Measurements from ENCODE around the gene ATP6V1G2.

The ATP6V1G2 gene

GRCh38 chr6:31575952-31576685 lies 29.7 kb upstream of the ATP6V1G2 start:
- no peak for DNase-seq (ENCODE audit: low read depth in 2 of 2)

- peak; percentile 75 to 89 for DNase-seq (ENCODE audit: low read depth in 2 of 2)
These were observed 29.0 kb upstream of the ATP6V1G2 start, which contains the start of gene TNF for GRCh38 chr6:31575335-31575901. TSS of gene TNF (plus strand) at chr6:31575565. CDS start at chr6:31575742, 177 bp downstream.

- DNase-seq (ENCODE audit: low read depth in 2 of 2): peak in 1 of 2 donors; percentile 61
These were observed 28.0 kb upstream of the ATP6V1G2 start for GRCh38 chr6:31574106-31575061.

- no peak for DNase-seq (ENCODE audit: low read depth in 2 of 2)
These were observed 27.1 kb upstream of the ATP6V1G2 start for GRCh38 chr6:31573239-31574105.

GRCh38 chr6:31572041-31572911 lies 25.9 kb upstream of the ATP6V1G2 start, which contains the start of gene LTA:
TSS of gene LTA (plus strand) at chr6:31572289. CDS start at chr6:31572743, 454 bp downstream.
- peak; percentile 68 to 75 for DNase-seq (ENCODE audit: low read depth in 2 of 2)

- DNase-seq (ENCODE audit: low read depth in 2 of 2): no peak
These were observed 23.6 kb upstream of the ATP6V1G2 start for GRCh38 chr6:31569861-31570536.

GRCh38 chr6:31568537-31568961 lies 22.1 kb upstream of the ATP6V1G2 start:
- DNase-seq (ENCODE audit: low read depth in 2 of 2): no peak

- DNase-seq (ENCODE audit: low read depth in 2 of 2): no peak
These were observed 21.3 kb upstream of the ATP6V1G2 start for GRCh38 chr6:31567531-31568370.

GRCh38 chr6:31560697-31561058 lies 14.3 kb upstream of the ATP6V1G2 start:
- no peak for DNase-seq (ENCODE audit: low read depth in 2 of 2)

- DNase-seq (ENCODE audit: low read depth in 2 of 2): peak in 1 of 2 donors; percentile 34
These were observed 13.7 kb upstream of the ATP6V1G2 start for GRCh38 chr6:31559958-31560696.

GRCh38 chr6:31559606-31559957 lies 13.2 kb upstream of the ATP6V1G2 start:
- DNase-seq (ENCODE audit: low read depth in 2 of 2): no peak

GRCh38 chr6:31558631-31559500 lies 12.5 kb upstream of the ATP6V1G2 start:
- peak; percentile 62 to 64 for DNase-seq (ENCODE audit: low read depth in 2 of 2)

GRCh38 chr6:31558318-31558625 lies 11.9 kb upstream of the ATP6V1G2 start:
- no peak for DNase-seq (ENCODE audit: low read depth in 2 of 2)

GRCh38 chr6:31557443-31558317 lies 11.3 kb upstream of the ATP6V1G2 start:
- no peak for DNase-seq (ENCODE audit: low read depth in 2 of 2)

GRCh38 chr6:31556307-31556706 lies 9.9 kb upstream of the ATP6V1G2 start:
- DNase-seq (ENCODE audit: low read depth in 2 of 2): no peak

- DNase-seq (ENCODE audit: low read depth in 2 of 2): peak in 1 of 2 donors; percentile 56
These were observed 5.0 kb upstream of the ATP6V1G2 start for GRCh38 chr6:31551371-31551770.

All from stimulated activated CD4-positive, alpha-beta T cell treated with anti-CD3 and anti-CD28 coated beads, Interleukin-1b, Interleukin-23, amount 100 ng/mL, for 4 hours (primary cell).